IMR-90 (cell line): ENCODE measurements around the gene FBXO31. TPM values are rescaled to one million over a fixed set of nuclear protein-coding genes. Genes with fewer than 3 reads are reported as not detected.

Experiments used
- ATAC-seq: fragments of 200-7000 bp; cut with Tn5 transposase; 2 replicates; pipeline ENCODE4 v1.9.1; 2020; ENCODE audit warnings: low read depth, mild to moderate bottlenecking, moderate library complexity
- BruUV-seq: library from RNA; stranded (reverse); fragments of 400-500 nt; replicated peaks from 2 replicates; lab custom pipeline; 2021; lab: Mats Ljungman, UMichigan
- CTCF ChIA-PET: fragments of 300-600 bp; formaldehyde crosslinking; extraction: SDS; loops from one replicate; lab custom pipeline; 2021; ENCODE audit warnings: antibody characterized with exemption; lab: Yijun Ruan, JAX
- POLR2A ChIA-PET: fragments of 300-600 bp; sonication (Branson Sonifier 250); formaldehyde crosslinking; loops from one replicate; lab custom pipeline; 2022; ENCODE audit warnings: antibody characterized with exemption; ENCODE audit not compliant: unreplicated experiment; lab: Charles Lee
- DNase-seq: peaks from one replicate; pipeline ENCODE4 v3.0.0; 2013
- H2AFZ ChIP-seq: replicated peaks from 2 replicates; pipeline ENCODE3; 2013; ENCODE audit warnings: low read length, mild to moderate bottlenecking; ENCODE audit not compliant: poor library complexity
- H2AK5ac ChIP-seq: 2 replicates; pipeline ENCODE4 v1.6.1; 2013; ENCODE audit warnings: low read depth, low read length, inconsistent platforms
- H2AK9ac ChIP-seq: replicated peaks from 2 replicates; pipeline ENCODE3; 2013; ENCODE audit warnings: mild to moderate bottlenecking, low read depth, low read length, moderate library complexity; ENCODE audit not compliant: poor library complexity
- H2BK120ac ChIP-seq: 2 replicates; pipeline ENCODE4 v1.6.1; 2013; ENCODE audit warnings: low read depth, low read length, inconsistent platforms
- H2BK15ac ChIP-seq: 3 replicates; pipeline ENCODE4 v1.6.1; 2013; ENCODE audit warnings: low read depth, low read length, inconsistent platforms
- H2BK20ac ChIP-seq: 2 replicates; pipeline ENCODE4 v1.6.1; 2013; ENCODE audit warnings: low read depth, mild to moderate bottlenecking, inconsistent platforms, low read length, moderate library complexity
- H2BK5ac ChIP-seq: 2 replicates; pipeline ENCODE4 v1.6.1; 2013; ENCODE audit warnings: mild to moderate bottlenecking, low read depth, low read length, inconsistent platforms; ENCODE audit not compliant: poor library complexity, severe bottlenecking
- H3K14ac ChIP-seq: replicated peaks from 2 replicates; pipeline ENCODE4 v1.6.1; 2013; ENCODE audit warnings: low read depth, low read length, inconsistent platforms
- H3K18ac ChIP-seq: 2 replicates; pipeline ENCODE4 v1.6.1; 2013; ENCODE audit warnings: low read depth, low read length, control low read depth
- H3K23ac ChIP-seq: 2 replicates; pipeline ENCODE4 v1.6.1; 2013; ENCODE audit warnings: low read depth, low read length, inconsistent platforms
- H3K27ac ChIP-seq: 2 replicates; pipeline ENCODE4 v1.5.1; 2013; ENCODE audit warnings: mild to moderate bottlenecking, control low read depth, low read length; ENCODE audit not compliant: insufficient read depth
- H3K27me3 ChIP-seq: 2 replicates; pipeline ENCODE4 v1.6.1; 2013; ENCODE audit warnings: low read length; ENCODE audit not compliant: control insufficient read depth, insufficient read depth
- H3K36me3 ChIP-seq: 2 replicates; pipeline ENCODE4 v1.6.1; 2013; ENCODE audit warnings: low read length, mixed read lengths; ENCODE audit not compliant: control insufficient read depth, insufficient read depth
- H3K4ac ChIP-seq: 2 replicates; pipeline ENCODE4 v1.6.1; 2013; ENCODE audit warnings: low read depth, low read length, inconsistent platforms
- H3K4me1 ChIP-seq: 2 replicates; pipeline ENCODE4 v1.6.1; 2013; ENCODE audit warnings: low read length, mixed read lengths; ENCODE audit not compliant: control insufficient read depth, insufficient read depth
- H3K4me2 ChIP-seq: 2 replicates; pipeline ENCODE4 v1.6.1; 2013; ENCODE audit warnings: low read depth, mild to moderate bottlenecking, control low read depth, low read length, moderate library complexity
- H3K4me3 ChIP-seq: 2 replicates; pipeline ENCODE4 v1.5.1; 2013; ENCODE audit warnings: low read depth, mild to moderate bottlenecking, control low read depth, low read length, moderate library complexity; ENCODE audit not compliant: insufficient read depth
- H3K56ac ChIP-seq: 2 replicates; pipeline ENCODE4 v1.6.1; 2013; ENCODE audit warnings: low read length, inconsistent platforms; ENCODE audit not compliant: insufficient read depth; ENCODE audit errors: extremely low read depth
- H3K79me1 ChIP-seq, 2 experiments: 2 replicates each; pipeline ENCODE4 v1.6.1; 2013; ENCODE audit warnings: low read length in 2 of 2, inconsistent platforms in 1 of 2, low read depth in 1 of 2
- H3K9ac ChIP-seq: 2 replicates; pipeline ENCODE4 v1.6.1; 2013; ENCODE audit warnings: low read depth, low read length, control low read depth
- H3K9me1 ChIP-seq: 2 replicates; pipeline ENCODE4 v1.6.1; 2013; ENCODE audit warnings: low read length, inconsistent platforms; ENCODE audit not compliant: insufficient read depth
- H3K9me3 ChIP-seq: 2 replicates; pipeline ENCODE4 v1.6.1; 2013; ENCODE audit warnings: low read length; ENCODE audit not compliant: control insufficient read depth, insufficient read depth
- H4K20me1 ChIP-seq: 2 replicates; pipeline ENCODE4 v1.6.1; 2013; ENCODE audit warnings: low read length, inconsistent platforms; ENCODE audit not compliant: insufficient read depth
- H4K5ac ChIP-seq: 2 replicates; pipeline ENCODE4 v1.6.1; 2013; ENCODE audit warnings: mild to moderate bottlenecking, low read depth, low read length, control low read depth
- H4K8ac ChIP-seq, 2 experiments: 2 replicates each; pipeline ENCODE4 v1.6.1; 2013; ENCODE audit warnings: low read depth in 2 of 2, low read length in 2 of 2, control low read depth in 1 of 2, inconsistent platforms in 1 of 2
- H4K91ac ChIP-seq: 2 replicates; pipeline ENCODE4 v1.6.1; 2013; ENCODE audit warnings: low read depth, low read length, inconsistent platforms; ENCODE audit not compliant: insufficient read depth
- RFX5 ChIP-seq: IDR thresholded peaks from 2 replicates; pipeline ENCODE4 v1.8.0; 2012; ENCODE audit warnings: low read depth, mild to moderate bottlenecking, low read length, moderate library complexity
- WGBS, 2 experiments: methylation state at CpG; one replicate each; pipeline versions ENCODE4 v1.1.5 to v1.1.7; 2013; ENCODE audit warnings: missing lambda C conversion rate in 2 of 2; ENCODE audit not compliant: insufficient read length in 1 of 2; ENCODE audit errors: extremely low coverage in 2 of 2; 5-methylcytosine and 5-hydroxymethylcytosine counted together
- dilution Hi-C: fragments of 300-500 bp; cut with HindIII; formaldehyde crosslinking; loops from one replicate; pipeline ENCODE4 v1.14.3; 2018; ENCODE audit warnings: low sequenced_read_pairs; ENCODE audit not compliant: unreplicated experiment
- in situ Hi-C: fragments of 300-500 bp; cut with MboI; formaldehyde crosslinking; loops from 3 replicates; pipeline ENCODE4 v1.14.3; 2019; ENCODE audit warnings: low sequenced_read_pairs, inconsistent platforms, mixed read lengths
- intact Hi-C: fragments of 100-400 bp; cut with micrococcal nuclease; formaldehyde crosslinking; loops from 2 replicates; pipeline ENCODE4 v1.10.0; 2022
- polyA plus RNA-seq, 3 experiments: library from polyadenylated mRNA; depleted of rRNA; stranded (reverse); fragments of >200 nt; gene quantifications; 2 replicates each; pipeline ENCODE4 v1.2.3, GENCODE V29; 2012; ENCODE audit warnings: low replicate concordance in 1 of 3
- total RNA-seq: library from RNA; depleted of rRNA; stranded (reverse); fragments of >200 nt; gene quantifications from 2 replicates; pipeline ENCODE4 v1.2.3, GENCODE V29; 2012
- TF ChIP-seq, protein P1 (sequence below): fragments of 150-350 bp; IDR thresholded peaks from 2 replicates; pipeline ENCODE4 v1.6.1; 2016; ENCODE audit warnings: low read depth, mild to moderate bottlenecking, low read length, moderate library complexity, borderline replicate concordance
- TF ChIP-seq, protein P2 (sequence below): fragments of 150-350 bp; IDR thresholded peaks from 2 replicates; pipeline ENCODE4 v1.6.1; 2017; ENCODE audit warnings: mild to moderate bottlenecking, antibody characterized with exemption, low read length, low read depth

Gene FBXO31
- total and polyA plus RNA-seq, 2 of the 4 experiments (the other 2 are of a cell fraction): 10.4 to 16.9 TPM

DNA sequence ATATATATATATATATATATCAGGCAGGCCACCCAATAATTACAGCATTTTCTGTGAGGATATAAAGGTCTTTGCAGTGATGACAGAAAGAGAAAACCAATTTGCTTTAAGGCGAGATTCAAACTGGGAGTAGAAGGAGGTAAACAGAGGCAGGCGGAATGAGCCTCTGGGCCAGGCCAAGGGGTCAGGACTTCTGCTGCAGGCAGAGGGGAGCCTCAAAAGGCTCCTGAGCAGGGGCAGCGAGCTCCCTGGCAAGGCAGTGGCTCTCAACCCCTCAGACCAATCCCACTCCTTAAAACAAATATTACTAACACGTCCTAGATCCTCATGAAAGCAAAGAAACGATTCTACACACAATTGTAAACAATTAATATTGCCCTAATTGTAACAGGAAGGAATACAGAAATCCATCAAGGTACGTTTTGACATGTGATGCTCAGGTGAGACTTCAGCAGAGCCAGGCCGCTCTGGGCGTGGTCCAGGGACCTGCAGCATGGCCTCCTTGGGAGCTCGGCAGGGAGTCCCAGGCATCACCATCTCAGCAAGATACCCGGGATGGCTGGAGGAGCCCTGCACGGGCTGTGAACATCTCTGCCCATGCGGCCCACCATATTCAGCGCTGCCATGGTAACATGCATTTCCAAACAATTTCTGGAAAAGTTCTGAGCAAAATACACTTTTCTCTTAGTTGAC, 18.4 kb downstream of the FBXO31 start:
- H3K14ac ChIP-seq: no peak overlapping the region
- no peak overlapping the region for H3K27ac ChIP-seq
- DNase-seq (no peak), ATAC-seq (no peak)
- 94% methylated on average over 3 of the region's 13 CpGs; no CpG with 5 or more reads in 1 of the 2 experiments for WGBS, 2 experiments
- no peak overlapping the region for H3K23ac ChIP-seq
- POLR2A ChIA-PET: no interaction called here
- no peak overlapping the region for H3K18ac ChIP-seq
- no peak overlapping the region for H3K4ac ChIP-seq
- peaks cover 61% of the 10 kb centered on the region for H4K20me1 ChIP-seq
- no peak overlapping the region for H3K4me3 ChIP-seq
- no peak overlapping the region for H3K4me2 ChIP-seq
- no peak overlapping the region for H2BK15ac ChIP-seq
- no peak overlapping the region for H2AFZ ChIP-seq
- H4K5ac ChIP-seq: no peak overlapping the region
- H4K8ac ChIP-seq: no peak overlapping the region
- BruUV-seq: no TSS peak
- H2BK5ac ChIP-seq: no peak overlapping the region
- H3K9me3 ChIP-seq: no peaks in the 10 kb centered on the region
- H3K27me3 ChIP-seq: no peaks in the 10 kb centered on the region
- peaks cover 21% of the 10 kb centered on the region for H3K9me1 ChIP-seq
- no peak overlapping the region for H3K56ac ChIP-seq
- intact Hi-C loops: no loop called here
- CTCF ChIA-PET: no interaction called here
- peaks cover 11% of the 10 kb centered on the region; the same call in 1 of the 2 replicates for H3K36me3 ChIP-seq
- no peak for TF ChIP-seq RFX5
- TF ChIP-seq, protein P1, sequence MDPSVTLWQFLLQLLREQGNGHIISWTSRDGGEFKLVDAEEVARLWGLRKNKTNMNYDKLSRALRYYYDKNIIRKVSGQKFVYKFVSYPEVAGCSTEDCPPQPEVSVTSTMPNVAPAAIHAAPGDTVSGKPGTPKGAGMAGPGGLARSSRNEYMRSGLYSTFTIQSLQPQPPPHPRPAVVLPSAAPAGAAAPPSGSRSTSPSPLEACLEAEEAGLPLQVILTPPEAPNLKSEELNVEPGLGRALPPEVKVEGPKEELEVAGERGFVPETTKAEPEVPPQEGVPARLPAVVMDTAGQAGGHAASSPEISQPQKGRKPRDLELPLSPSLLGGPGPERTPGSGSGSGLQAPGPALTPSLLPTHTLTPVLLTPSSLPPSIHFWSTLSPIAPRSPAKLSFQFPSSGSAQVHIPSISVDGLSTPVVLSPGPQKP: no peak
- TF ChIP-seq, protein P2, sequence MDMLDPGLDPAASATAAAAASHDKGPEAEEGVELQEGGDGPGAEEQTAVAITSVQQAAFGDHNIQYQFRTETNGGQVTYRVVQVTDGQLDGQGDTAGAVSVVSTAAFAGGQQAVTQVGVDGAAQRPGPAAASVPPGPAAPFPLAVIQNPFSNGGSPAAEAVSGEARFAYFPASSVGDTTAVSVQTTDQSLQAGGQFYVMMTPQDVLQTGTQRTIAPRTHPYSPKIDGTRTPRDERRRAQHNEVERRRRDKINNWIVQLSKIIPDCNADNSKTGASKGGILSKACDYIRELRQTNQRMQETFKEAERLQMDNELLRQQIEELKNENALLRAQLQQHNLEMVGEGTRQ: no peak
- H2AK5ac ChIP-seq: no peak overlapping the region
- H2BK20ac ChIP-seq: no peak overlapping the region
- no peak overlapping the region for H3K9ac ChIP-seq
- no peak overlapping the region for H2BK120ac ChIP-seq
- dilution Hi-C loops: no loop called here
- H4K91ac ChIP-seq: no peak overlapping the region
- in situ Hi-C loops: no loop called here
- peaks cover 8% of the 10 kb centered on the region for H3K4me1 ChIP-seq
- H3K79me1 ChIP-seq: peaks cover 28 to 85% of the 10 kb centered on the region in 2 experiments
- H2AK9ac ChIP-seq: no peak overlapping the region
